ENCODE measurements around the gene SLX9. TPM values are rescaled to one million over a fixed set of nuclear protein-coding genes. Genes with fewer than 3 reads are reported as not detected.

Gene SLX9
- total RNA-seq, 1 donor from 2014 or later = 33.1 TPM

- Mint-ChIP-seq H3K9me3 (ENCODE audit: low read depth) (no peaks in the 10 kb centered on the region), H3K27ac (no peak overlapping the region), H3K27me3 (peaks cover under 1% of the 10 kb centered on the region), H3K4me1 (ENCODE audit: low read depth) (peaks cover 4% of the 10 kb centered on the region), H3K4me3 (ENCODE audit: low read depth) (no peak overlapping the region), H3K36me3 (ENCODE audit: insufficient read depth) (no peaks in the 10 kb centered on the region)
- TF ChIP-seq CTCF (IDR thresholded peaks at IDR 0.05; ENCODE audit: unreplicated experiment) = no peak
- DNase-seq (ENCODE audit: low spot score, unreplicated experiment) = no peak
These were observed 44.6 kb downstream of the SLX9 start for GRCh38 chr21:44984428-44984791.

- DNase-seq (ENCODE audit: low spot score, unreplicated experiment) = no peak
- Mint-ChIP-seq H3K4me1 (ENCODE audit: low read depth) (peaks cover 4% of the 10 kb centered on the region), H3K9me3 (ENCODE audit: low read depth) (no peaks in the 10 kb centered on the region), H3K36me3 (ENCODE audit: insufficient read depth) (no peaks in the 10 kb centered on the region), H3K27me3 (peaks cover 4% of the 10 kb centered on the region), H3K27ac (no peak overlapping the region), H3K4me3 (ENCODE audit: low read depth) (no peak overlapping the region)
- TF ChIP-seq CTCF (IDR thresholded peaks at IDR 0.05; ENCODE audit: unreplicated experiment) = no peak
These were observed 45.1 kb downstream of the SLX9 start for GRCh38 chr21:44984792-44985440.

GRCh38 chr21:44985441-44986401 lies 45.9 kb downstream of the SLX9 start:
- Mint-ChIP-seq H3K27ac (no peak overlapping the region), H3K9me3 (ENCODE audit: low read depth) (no peaks in the 10 kb centered on the region), H3K4me1 (ENCODE audit: low read depth) (peaks cover 4% of the 10 kb centered on the region), H3K4me3 (ENCODE audit: low read depth) (no peak overlapping the region), H3K36me3 (ENCODE audit: insufficient read depth) (no peaks in the 10 kb centered on the region), H3K27me3 (peaks cover 4% of the 10 kb centered on the region)
- no peak for TF ChIP-seq CTCF (IDR thresholded peaks at IDR 0.05; ENCODE audit: unreplicated experiment)
- no peak for DNase-seq (ENCODE audit: low spot score, unreplicated experiment)

- Mint-ChIP-seq H3K4me3 (ENCODE audit: low read depth) (no peak overlapping the region), H3K9me3 (ENCODE audit: low read depth) (no peaks in the 10 kb centered on the region), H3K36me3 (ENCODE audit: insufficient read depth) (no peaks in the 10 kb centered on the region), H3K27ac (no peak overlapping the region), H3K27me3 (peaks cover 4% of the 10 kb centered on the region), H3K4me1 (ENCODE audit: low read depth) (peaks cover 4% of the 10 kb centered on the region)
- DNase-seq (ENCODE audit: low spot score, unreplicated experiment) = no peak
- no peak for TF ChIP-seq CTCF (IDR thresholded peaks at IDR 0.05; ENCODE audit: unreplicated experiment)
These were observed 46.9 kb downstream of the SLX9 start for GRCh38 chr21:44986471-44987291.
